ENCODE results near the gene PHAX. TPM values are rescaled to one million over a fixed set of nuclear protein-coding genes. Genes with fewer than 3 reads are reported as not detected.

Gene PHAX
- total RNA-seq, 1 donor: 71.2 TPM

DNA sequence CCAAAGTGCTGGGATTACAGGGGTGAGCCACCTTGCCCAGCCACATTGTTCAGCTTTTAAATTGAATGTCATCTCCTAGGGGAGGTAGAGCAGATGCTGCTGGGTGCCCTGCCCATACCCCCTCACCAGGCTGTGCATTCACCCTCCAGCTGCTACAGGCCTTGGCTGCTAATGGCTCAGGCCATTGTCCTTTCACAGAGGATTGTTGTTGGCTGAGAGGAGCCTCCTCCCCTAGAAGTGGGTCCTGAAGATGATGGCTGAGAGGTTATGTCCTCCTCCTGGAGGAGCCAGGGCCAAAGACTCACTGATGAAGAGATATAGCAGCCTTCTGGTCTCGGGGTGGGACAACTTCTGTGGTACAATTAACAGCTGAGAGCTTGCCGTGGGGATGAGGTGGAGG, 74.6 kb downstream of the PHAX start:
- DNase-seq (ENCODE audit: low read depth): no peak
- TF ChIP-seq, protein P1, sequence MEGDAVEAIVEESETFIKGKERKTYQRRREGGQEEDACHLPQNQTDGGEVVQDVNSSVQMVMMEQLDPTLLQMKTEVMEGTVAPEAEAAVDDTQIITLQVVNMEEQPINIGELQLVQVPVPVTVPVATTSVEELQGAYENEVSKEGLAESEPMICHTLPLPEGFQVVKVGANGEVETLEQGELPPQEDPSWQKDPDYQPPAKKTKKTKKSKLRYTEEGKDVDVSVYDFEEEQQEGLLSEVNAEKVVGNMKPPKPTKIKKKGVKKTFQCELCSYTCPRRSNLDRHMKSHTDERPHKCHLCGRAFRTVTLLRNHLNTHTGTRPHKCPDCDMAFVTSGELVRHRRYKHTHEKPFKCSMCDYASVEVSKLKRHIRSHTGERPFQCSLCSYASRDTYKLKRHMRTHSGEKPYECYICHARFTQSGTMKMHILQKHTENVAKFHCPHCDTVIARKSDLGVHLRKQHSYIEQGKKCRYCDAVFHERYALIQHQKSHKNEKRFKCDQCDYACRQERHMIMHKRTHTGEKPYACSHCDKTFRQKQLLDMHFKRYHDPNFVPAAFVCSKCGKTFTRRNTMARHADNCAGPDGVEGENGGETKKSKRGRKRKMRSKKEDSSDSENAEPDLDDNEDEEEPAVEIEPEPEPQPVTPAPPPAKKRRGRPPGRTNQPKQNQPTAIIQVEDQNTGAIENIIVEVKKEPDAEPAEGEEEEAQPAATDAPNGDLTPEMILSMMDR (IDR thresholded peaks at IDR 0.05; ENCODE audit: insufficient read depth, low read depth, low read length): no peak
- H3K4me3 ChIP-seq (ENCODE audit: low read depth, low read length): no peak overlapping the region

DNA sequence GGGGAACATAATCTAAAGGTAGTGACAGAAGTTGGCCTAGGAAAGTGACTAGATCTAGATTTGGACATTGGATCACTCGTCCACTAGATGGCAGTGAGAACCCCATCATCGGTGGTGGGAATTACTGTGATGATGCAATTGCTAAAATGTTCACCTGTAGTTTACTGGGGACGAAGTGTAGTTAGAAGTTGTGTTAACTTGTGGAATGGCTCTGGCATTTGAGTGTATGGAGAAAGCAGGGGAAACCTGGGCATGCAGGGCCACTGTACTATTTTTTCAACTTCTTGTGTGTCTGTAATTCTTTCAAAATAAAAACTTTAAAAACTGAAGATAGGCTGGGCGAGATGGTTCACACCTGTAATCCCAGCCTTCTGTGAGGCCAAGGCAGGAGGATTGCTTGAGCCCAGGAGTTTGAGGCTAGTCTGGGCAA, 75.5 kb downstream of the PHAX start:
- DNase-seq (ENCODE audit: low read depth): peak; percentile 68
- TF ChIP-seq, protein P1 (IDR thresholded peaks at IDR 0.05; ENCODE audit: insufficient read depth, low read depth, low read length): peak; percentile 85
- no peak overlapping the region for H3K4me3 ChIP-seq (ENCODE audit: low read depth, low read length)

Small RNA genes within 50 kb of the gene (small RNA-seq; reads per million reads assigned to genes)
- not detected for gene BOLA3P3
- not detected for gene RNU6-290P

Other genes starting within 250 kb of the PHAX start
- gene GRAMD2B, start 177.5 kb upstream of the PHAX start, total RNA-seq: 61.8 and 113 TPM in 2 replicates
- 28.7 and 34.5 TPM in 2 replicates for gene ALDH7A1, start 5.7 kb upstream of the PHAX start, total RNA-seq
- 31.6 and 47.9 TPM in 2 replicates for gene LMNB1, start 176.2 kb downstream of the PHAX start, total RNA-seq

All from fibroblast of villous mesenchyme (primary cell).